D721Med (cell line): Measurements from ENCODE around the gene SPATS2.
"Not testable (repeated sequence)": the region's sequence is repeated elsewhere in the genome, so short reads cannot be mapped to it uniquely, and the experiment has no call there.

Source experiments
- DNase-seq: peaks from one replicate; pipeline ENCODE4 v3.0.0; 2011; ENCODE audit warnings: low spot score; ENCODE audit not compliant: insufficient read length
- FAIRE-seq: peaks from 2 replicates; lab custom pipeline; 2011; peaks lifted over from hg19 to GRCh38; lab: Jason Lieb, UNC
- TF ChIP-seq, protein P1 (sequence below): IDR thresholded peaks from 2 replicates; pipeline ENCODE4 v1.5.1; 2012; ENCODE audit warnings: mild to moderate bottlenecking, control low read depth; ENCODE audit not compliant: insufficient read depth; ENCODE audit errors: missing control alignments

SPATS2 gene

DNA sequence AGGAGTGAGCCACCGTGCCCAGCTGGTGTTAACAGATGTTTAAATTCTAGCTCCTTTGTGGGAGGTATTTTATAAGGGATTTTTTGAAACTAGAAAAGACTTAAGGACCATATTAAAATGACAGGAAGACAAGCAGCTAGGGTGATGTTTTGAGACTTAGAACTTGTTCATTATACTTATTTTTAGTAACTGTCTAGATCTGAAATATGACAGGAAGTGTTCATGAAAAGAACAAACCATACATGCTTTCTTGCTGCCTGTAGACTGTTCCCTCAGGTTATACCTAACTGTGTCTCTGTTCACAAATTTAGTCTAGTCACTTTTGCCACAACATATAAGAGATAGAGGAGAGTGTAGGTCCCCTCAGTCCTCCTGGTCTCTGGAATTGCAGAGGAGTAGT, 134.6 kb downstream of the SPATS2 start:
- no peak for FAIRE-seq

DNA sequence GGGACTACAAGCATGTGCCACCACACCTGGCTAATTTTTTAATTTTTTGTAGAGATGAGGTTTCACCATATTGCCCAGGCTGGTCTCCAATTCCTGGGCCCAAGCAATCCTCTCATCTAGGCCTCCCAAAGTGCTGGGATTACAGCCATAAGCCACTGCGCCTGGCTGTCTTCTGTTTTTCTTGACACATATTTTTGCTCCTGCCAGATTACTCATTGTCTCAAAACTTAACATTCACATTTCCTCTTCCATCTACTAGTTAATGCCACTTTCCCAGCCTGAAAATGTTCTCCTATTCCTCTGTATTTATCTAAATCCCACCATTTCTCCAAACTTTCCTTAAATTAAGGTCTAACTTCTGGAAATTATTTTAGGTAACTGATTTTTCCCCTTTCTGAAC, 135.3 kb downstream of the SPATS2 start:
- FAIRE-seq, result no peak
- TF ChIP-seq, protein P1, sequence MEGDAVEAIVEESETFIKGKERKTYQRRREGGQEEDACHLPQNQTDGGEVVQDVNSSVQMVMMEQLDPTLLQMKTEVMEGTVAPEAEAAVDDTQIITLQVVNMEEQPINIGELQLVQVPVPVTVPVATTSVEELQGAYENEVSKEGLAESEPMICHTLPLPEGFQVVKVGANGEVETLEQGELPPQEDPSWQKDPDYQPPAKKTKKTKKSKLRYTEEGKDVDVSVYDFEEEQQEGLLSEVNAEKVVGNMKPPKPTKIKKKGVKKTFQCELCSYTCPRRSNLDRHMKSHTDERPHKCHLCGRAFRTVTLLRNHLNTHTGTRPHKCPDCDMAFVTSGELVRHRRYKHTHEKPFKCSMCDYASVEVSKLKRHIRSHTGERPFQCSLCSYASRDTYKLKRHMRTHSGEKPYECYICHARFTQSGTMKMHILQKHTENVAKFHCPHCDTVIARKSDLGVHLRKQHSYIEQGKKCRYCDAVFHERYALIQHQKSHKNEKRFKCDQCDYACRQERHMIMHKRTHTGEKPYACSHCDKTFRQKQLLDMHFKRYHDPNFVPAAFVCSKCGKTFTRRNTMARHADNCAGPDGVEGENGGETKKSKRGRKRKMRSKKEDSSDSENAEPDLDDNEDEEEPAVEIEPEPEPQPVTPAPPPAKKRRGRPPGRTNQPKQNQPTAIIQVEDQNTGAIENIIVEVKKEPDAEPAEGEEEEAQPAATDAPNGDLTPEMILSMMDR, result no peak
- no peak for DNase-seq

More for the DNA sequence above, 134.6 kb downstream of the SPATS2 start:
- TF ChIP-seq, protein P1, result no peak
- DNase-seq, result no peak

DNA sequence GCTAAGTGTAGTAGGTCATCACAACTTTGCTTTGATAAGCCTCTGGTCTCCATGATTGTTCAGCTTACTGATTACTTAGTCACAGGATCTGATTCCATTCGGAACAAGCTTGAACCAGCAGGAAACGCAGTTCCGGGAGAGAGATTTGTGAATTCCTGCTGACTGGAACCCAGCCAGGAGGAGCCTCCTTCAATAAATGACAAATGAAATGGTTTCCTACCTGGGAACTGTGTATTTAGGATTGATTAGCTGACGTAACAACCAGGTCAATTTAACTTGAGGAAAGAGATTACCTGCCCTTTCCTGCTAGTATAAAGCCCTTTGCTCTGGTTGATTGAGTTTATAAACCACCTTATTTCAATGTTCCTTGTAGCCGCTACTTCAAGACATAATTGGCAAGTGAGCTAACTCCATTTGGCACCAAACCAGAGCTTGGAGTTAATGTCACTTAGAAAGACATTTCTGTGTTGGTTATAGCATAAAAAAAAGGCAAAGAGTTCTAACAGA, 136.5 kb downstream of the SPATS2 start:
- DNase-seq (no peak), FAIRE-seq (no peak)
- TF ChIP-seq, protein P1, result no peak

DNA sequence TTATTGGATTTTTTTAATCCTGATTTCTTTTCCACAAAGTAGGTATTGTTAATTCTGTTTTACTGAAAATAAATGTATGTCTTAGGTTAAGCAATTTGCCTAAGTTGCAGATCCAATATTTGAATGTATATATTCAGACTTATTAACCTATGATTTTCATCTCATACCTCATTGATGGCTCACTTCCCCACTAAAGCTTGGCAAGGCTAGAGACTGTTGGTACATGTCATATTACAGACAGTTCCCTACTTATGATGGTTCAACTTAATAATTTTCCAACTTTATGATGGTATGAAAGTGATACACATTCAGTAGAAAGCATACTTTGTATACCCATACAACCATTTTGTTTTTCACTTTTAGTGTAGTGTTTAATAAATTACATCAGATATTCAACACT, 138.4 kb downstream of the SPATS2 start:
- FAIRE-seq (no peak), DNase-seq (no peak)
- TF ChIP-seq, protein P1, result no peak

DNA sequence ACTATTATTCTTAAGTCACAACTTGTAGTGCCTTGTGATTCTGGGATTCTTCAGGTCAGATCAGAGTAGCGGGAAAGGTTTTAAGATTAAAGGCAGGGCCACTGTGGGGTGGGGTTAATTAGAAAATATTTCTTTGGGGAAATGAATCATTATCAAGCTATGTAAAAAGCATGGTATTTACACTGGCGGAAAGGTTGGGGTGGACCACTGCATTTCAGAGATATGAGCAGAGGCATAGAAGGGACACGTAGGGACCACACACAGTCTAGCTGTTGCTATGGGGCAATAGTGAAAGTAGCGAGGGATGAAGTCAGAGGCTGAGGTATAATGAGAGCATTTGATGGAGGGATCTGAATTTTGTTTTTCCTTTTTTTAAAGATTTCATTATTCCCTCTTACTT, 139.9 kb downstream of the SPATS2 start:
- FAIRE-seq (no peak), DNase-seq (no peak)

DNA sequence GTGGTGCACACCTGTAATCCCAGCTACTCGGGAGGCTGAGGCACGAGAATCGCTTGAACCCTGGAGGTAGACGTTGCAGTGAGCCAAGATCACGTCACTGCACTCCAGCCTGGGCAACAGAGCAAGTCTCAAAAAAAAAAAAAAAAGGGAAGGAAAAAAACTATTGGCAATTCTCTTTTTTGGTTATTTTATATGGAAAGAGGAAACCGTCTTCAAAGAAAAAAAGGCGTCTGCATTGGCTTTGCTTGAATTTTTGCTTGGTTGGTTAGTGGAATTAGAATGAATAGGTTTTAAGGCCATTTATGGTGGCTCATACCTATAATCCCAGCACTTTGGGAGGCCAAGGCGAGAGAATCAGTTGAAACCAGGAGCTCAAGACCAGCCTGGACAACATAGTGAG, 142.4 kb downstream of the SPATS2 start:
- FAIRE-seq, DNase-seq: not testable (repeated sequence)

More for the DNA sequence above, 139.9 kb downstream of the SPATS2 start:
- TF ChIP-seq, protein P1, result no peak

DNA sequence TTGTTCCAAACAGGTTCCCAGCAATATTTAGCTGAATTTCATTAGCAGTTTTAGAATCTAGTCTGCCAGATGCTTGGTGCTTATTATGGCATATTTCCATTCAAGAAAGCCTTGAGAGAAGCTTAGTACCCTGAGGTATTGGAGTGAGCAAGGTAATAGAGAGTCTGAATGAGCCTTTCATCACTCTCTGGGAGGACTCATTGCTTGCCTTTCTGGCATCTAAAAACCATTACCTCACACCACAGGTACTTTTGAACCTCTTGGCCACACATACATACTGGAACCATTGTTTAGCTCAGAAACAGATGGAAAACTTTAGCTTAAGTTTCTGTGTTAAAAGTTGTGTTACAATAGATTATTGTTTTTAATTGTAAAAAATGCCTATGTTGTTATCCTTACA, 144.1 kb downstream of the SPATS2 start:
- FAIRE-seq (no peak), DNase-seq (no peak)
- TF ChIP-seq, protein P1, result no peak

DNA sequence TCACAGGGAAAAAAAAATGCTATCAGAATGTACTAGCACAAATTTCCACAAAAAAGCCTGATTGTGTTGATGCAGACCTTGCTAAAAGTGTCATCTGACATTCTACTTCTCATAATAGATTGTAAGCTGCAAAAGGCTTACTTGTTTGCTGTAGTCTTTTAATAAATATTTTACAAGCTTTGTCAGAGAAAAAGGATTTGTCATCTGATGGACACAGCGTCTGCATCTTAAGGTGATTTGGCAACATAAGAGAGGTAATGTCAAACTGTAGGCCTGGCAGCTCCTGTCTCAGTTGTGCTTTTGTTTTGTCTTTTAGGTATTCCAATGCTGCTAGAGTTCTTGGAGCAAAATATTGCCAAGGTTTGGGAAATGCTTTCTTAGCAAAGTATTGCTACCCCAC, 145.3 kb downstream of the SPATS2 start:
- TF ChIP-seq, protein P1, result no peak
- FAIRE-seq (no peak), DNase-seq (no peak)
